ENCODE data around the gene FBXL5.

- no peak for TF ChIP-seq POLR2A (IDR thresholded peaks at IDR 0.05; ENCODE audit: low read depth, low read length)
- no peak for TF ChIP-seq SPI1 (IDR thresholded peaks at IDR 0.05; ENCODE audit: low read depth, low read length)
- no peak for TF ChIP-seq POLR2AphosphoS5 (IDR thresholded peaks at IDR 0.05; ENCODE audit: low read depth, low read length)
Observed at GRCh38 chr4:15675356-15675755, 20.2 kb upstream of the FBXL5 start.
